Measurements from ENCODE around the gene SHCBP1L. TPM values are rescaled to one million over a fixed set of nuclear protein-coding genes. Genes with fewer than 3 reads are reported as not detected.

SHCBP1L gene
- total and polyA plus RNA-seq, 2 donors (not counting 1 experiment from before 2014, with no cell fraction given) = not detected

- Mint-ChIP-seq H3K27me3 (no peaks in the 10 kb centered on the region), H3K4me1 (no peaks in the 10 kb centered on the region), H3K27ac (no peak overlapping the region), H3K4me3 (no peak overlapping the region), H3K9me3 (ENCODE audit: insufficient read depth) (no peaks in the 10 kb centered on the region)
- WGBS (ENCODE audit: insufficient coverage) = no CpG with 5 or more reads among the region's 4 CpGs
- intact Hi-C loops (cut with micrococcal nuclease) = loop anchor here (2.0 kb wide), 1 partner anchor 15 kb away; no protein-coding TSS in a partner anchor
- no peak overlapping the region for H3K4me3 ChIP-seq (ENCODE audit: control extremely low read depth in 1 of 5, extremely low read depth in 1 of 5, insufficient read depth in 1 of 5, low read depth in 2 of 5, low read length in 4 of 5)
- H2AFZ ChIP-seq (ENCODE audit: insufficient read depth, low read depth, low read length, poor library complexity, severe bottlenecking) = no peak overlapping the region
- H3K4me2 ChIP-seq (replicated peaks; ENCODE audit: low read depth, low read length, poor library complexity, severe bottlenecking) = no peak overlapping the region
- peaks cover 76% of the 10 kb centered on the region for H4K20me1 ChIP-seq (ENCODE audit: control insufficient read depth, insufficient read depth, low read length, poor library complexity, severe bottlenecking)
- ATAC-seq (ENCODE audit: low read depth) = no peak
- no peaks in the 10 kb centered on the region for H3K9me3 ChIP-seq (ENCODE audit: control extremely low read depth in 1 of 3, control insufficient read depth in 2 of 3, insufficient read depth in 1 of 3, low read length in 2 of 3)
- TF ChIP-seq CTCF (IDR thresholded peaks at IDR 0.05) (no peak), EZH2 (IDR thresholded peaks at IDR 0.05; ENCODE audit: borderline replicate concordance, insufficient read depth, low read depth, low read length, poor library complexity, severe bottlenecking) (no peak)
- no peak for DNase-seq
- ChIA-PET POLR2A (no interaction called here), CTCF (no interaction called here)
- H3K36me3 ChIP-seq (replicated peaks in 1 of 2; ENCODE audit: control extremely low read depth in 1 of 2, control insufficient read depth in 1 of 2, extremely low read depth in 1 of 2, insufficient read depth in 2 of 2, low read length in 1 of 2) = peaks cover 2 to 99% of the 10 kb centered on the region in 2 experiments
- H3K9ac ChIP-seq (ENCODE audit: low read length) = no peak overlapping the region
- no peaks in the 10 kb centered on the region for H3K27me3 ChIP-seq (replicated peaks in 1 of 4; ENCODE audit: control extremely low read depth in 1 of 4, control insufficient read depth in 3 of 4, insufficient read depth in 4 of 4, low read length in 3 of 4)
- no peaks in the 10 kb centered on the region for H3K4me1 ChIP-seq (ENCODE audit: control insufficient read depth in 2 of 2, insufficient read depth in 2 of 2, low read length in 2 of 2)
- H3K27ac ChIP-seq (ENCODE audit: low read length in 2 of 2) = no peak overlapping the region
- H3K79me2 ChIP-seq (ENCODE audit: control insufficient read depth, insufficient read depth, low read length) = peaks cover 18% of the 10 kb centered on the region
Measured at GRCh38 chr1:182855911-182856310, 97.1 kb downstream of the SHCBP1L start.

GRCh38 chr1:182851825-182852224 is 101.1 kb downstream of the SHCBP1L start:
- Mint-ChIP-seq H3K27ac (no peak overlapping the region), H3K4me3 (no peak overlapping the region), H3K9me3 (ENCODE audit: insufficient read depth) (no peaks in the 10 kb centered on the region), H3K4me1 (peaks cover 19% of the 10 kb centered on the region), H3K27me3 (no peaks in the 10 kb centered on the region)
- TF ChIP-seq EZH2 (IDR thresholded peaks at IDR 0.05; ENCODE audit: borderline replicate concordance, insufficient read depth, low read depth, low read length, poor library complexity, severe bottlenecking) (no peak), CTCF (IDR thresholded peaks at IDR 0.05) (no peak)
- ChIA-PET POLR2A (no interaction called here), CTCF (no interaction called here)
- H3K4me3 ChIP-seq (ENCODE audit: control extremely low read depth in 1 of 5, extremely low read depth in 1 of 5, insufficient read depth in 1 of 5, low read depth in 2 of 5, low read length in 4 of 5) = no peak overlapping the region
- H3K36me3 ChIP-seq (replicated peaks in 1 of 2; ENCODE audit: control extremely low read depth in 1 of 2, control insufficient read depth in 1 of 2, extremely low read depth in 1 of 2, insufficient read depth in 2 of 2, low read length in 1 of 2) = peaks cover 9 to 98% of the 10 kb centered on the region in 2 experiments
- intact Hi-C loops (cut with micrococcal nuclease) = no loop called here
- no CpG with 5 or more reads among the region's 1 CpG for WGBS (ENCODE audit: insufficient coverage)
- no peak overlapping the region for H2AFZ ChIP-seq (ENCODE audit: insufficient read depth, low read depth, low read length, poor library complexity, severe bottlenecking)
- H4K20me1 ChIP-seq (ENCODE audit: control insufficient read depth, insufficient read depth, low read length, poor library complexity, severe bottlenecking) = peaks cover 92% of the 10 kb centered on the region
- no peak for ATAC-seq (ENCODE audit: low read depth)
- no peaks in the 10 kb centered on the region for H3K9me3 ChIP-seq (ENCODE audit: control extremely low read depth in 1 of 3, control insufficient read depth in 2 of 3, insufficient read depth in 1 of 3, low read length in 2 of 3)
- H3K4me1 ChIP-seq (ENCODE audit: control insufficient read depth in 2 of 2, insufficient read depth in 2 of 2, low read length in 2 of 2) = no peaks in the 10 kb centered on the region
- H3K4me2 ChIP-seq (replicated peaks; ENCODE audit: low read depth, low read length, poor library complexity, severe bottlenecking) = no peak overlapping the region
- H3K79me2 ChIP-seq (ENCODE audit: control insufficient read depth, insufficient read depth, low read length) = peaks cover 58% of the 10 kb centered on the region
- DNase-seq = no peak
- no peaks in the 10 kb centered on the region for H3K27me3 ChIP-seq (replicated peaks in 1 of 4; ENCODE audit: control extremely low read depth in 1 of 4, control insufficient read depth in 3 of 4, insufficient read depth in 4 of 4, low read length in 3 of 4)
- no peak overlapping the region for H3K27ac ChIP-seq (ENCODE audit: low read length in 2 of 2)
- H3K9ac ChIP-seq (ENCODE audit: low read length) = no peak overlapping the region

Data from B cell (primary cell).